GM12875 (cell line): ENCODE results near the gene OTX1.

Experiments
- H3K4me3 ChIP-seq: one replicate; pipeline ENCODE4 v1.5.1; 2011; ENCODE audit warnings: low read depth, low read length, control low read depth
- CTCF ChIP-seq: IDR thresholded peaks from 2 replicates; pipeline ENCODE4 v1.5.1; 2011; ENCODE audit warnings: low read depth, mild to moderate bottlenecking, control low read depth, inconsistent platforms, low read length, moderate library complexity, borderline replicate concordance; ENCODE audit not compliant: insufficient read depth

The OTX1 gene

GRCh38 chr2:63050334-63051041 is at the start of gene OTX1:
TSS of gene OTX1 (plus strand) at chr2:63050830. CDS start at chr2:63052991, 2,161 bp downstream.
- no peak for TF ChIP-seq CTCF
- peak within 1 kb of the TSS; percentile 67 for H3K4me3 ChIP-seq

GRCh38 chr2:63001576-63001975 is 49.1 kb upstream of the OTX1 start:
- no peak for TF ChIP-seq CTCF
- no peak overlapping the region for H3K4me3 ChIP-seq

GRCh38 chr2:63003351-63003750 is 47.3 kb upstream of the OTX1 start:
- H3K4me3 ChIP-seq, result no peak overlapping the region
- no peak for TF ChIP-seq CTCF

- no peak for TF ChIP-seq CTCF
- H3K4me3 ChIP-seq, result no peak overlapping the region
Measured at GRCh38 chr2:63007813-63008458, 42.7 kb upstream of the OTX1 start.

GRCh38 chr2:63008838-63009237 is 41.8 kb upstream of the OTX1 start:
- H3K4me3 ChIP-seq, result no peak overlapping the region
- no peak for TF ChIP-seq CTCF

GRCh38 chr2:63009490-63009889 is 41.1 kb upstream of the OTX1 start:
- no peak for TF ChIP-seq CTCF

GRCh38 chr2:63012541-63012940 is 38.1 kb upstream of the OTX1 start:
- no peak for TF ChIP-seq CTCF
- no peak overlapping the region for H3K4me3 ChIP-seq

More at GRCh38 chr2:63009490-63009889, 41.1 kb upstream of the OTX1 start:
- H3K4me3 ChIP-seq, result no peak overlapping the region
